NCI-H2081 treated with DMSO at 0.1 percent for 48 hours (cell line): Measurements from ENCODE around the gene UBQLN4.
A peak's percentile ranks its signal among the peaks of the same experiment; 100 is the strongest.

Experiments
- DNase-seq: peaks from one replicate; lab custom pipeline; 2025; lab: John Stamatoyannopoulos, UW

UBQLN4 gene

GRCh38 chr1:156053768-156054499 lies at the start of gene UBQLN4:
UBQLN4 (minus strand) TSS chr1:156053798; CDS start chr1:156053701, 97 bp downstream.
- no peak for DNase-seq

GRCh38 chr1:156102633-156103511 lies 49.3 kb upstream of the UBQLN4 start:
- no peak for DNase-seq

- DNase-seq: no peak
Measured at GRCh38 chr1:156101880-156102279, 48.3 kb upstream of the UBQLN4 start.

GRCh38 chr1:156100205-156100995 lies 46.8 kb upstream of the UBQLN4 start:
- no peak for DNase-seq

GRCh38 chr1:156099282-156099681 lies 45.7 kb upstream of the UBQLN4 start:
- no peak for DNase-seq

- DNase-seq: no peak
Measured at GRCh38 chr1:156098784-156099183, 45.2 kb upstream of the UBQLN4 start.

GRCh38 chr1:156097499-156098178 lies 44.0 kb upstream of the UBQLN4 start:
- DNase-seq: no peak

- no peak for DNase-seq
Measured at GRCh38 chr1:156096640-156097391, 43.2 kb upstream of the UBQLN4 start.

- no peak for DNase-seq
Measured at GRCh38 chr1:156095906-156096508, 42.4 kb upstream of the UBQLN4 start.

- no peak for DNase-seq
Measured at GRCh38 chr1:156091610-156092009, 38.0 kb upstream of the UBQLN4 start.

- peak; percentile 78 for DNase-seq
Measured at GRCh38 chr1:156090840-156091188, 37.2 kb upstream of the UBQLN4 start.

GRCh38 chr1:156090138-156090839 lies 36.7 kb upstream of the UBQLN4 start:
- no peak for DNase-seq

- no peak for DNase-seq
Measured at GRCh38 chr1:156089704-156090103, 36.1 kb upstream of the UBQLN4 start.

- DNase-seq: no peak
Measured at GRCh38 chr1:156086256-156086662, 32.7 kb upstream of the UBQLN4 start.

- no peak for DNase-seq
Measured at GRCh38 chr1:156083800-156084790, 30.5 kb upstream of the UBQLN4 start.

GRCh38 chr1:156082309-156083091 lies 28.9 kb upstream of the UBQLN4 start, which contains the start of gene MEX3A:
MEX3A (minus strand) TSS chr1:156082465; CDS start chr1:156081998, 467 bp downstream.
- no peak for DNase-seq

GRCh38 chr1:156081917-156082308 lies 28.3 kb upstream of the UBQLN4 start:
- DNase-seq: no peak
